Small intestine (tissue), 7 donors: ENCODE measurements around the gene LTBR. TPM values are rescaled to one million over a fixed set of nuclear protein-coding genes. Genes with fewer than 3 reads are reported as not detected.

Experiments used
- DNase-seq, 2 donors: peaks; one replicate each; pipeline versions ENCODE4 v3.0.0 to v3.0.0-alpha.2; 2013
- FAIRE-seq: peaks from 2 replicates; lab custom pipeline; 2012; peaks lifted over from hg19 to GRCh38; lab: Jason Lieb, UNC
- H3K27ac ChIP-seq, 3 donors: one replicate each; pipeline ENCODE4 v1.5.1; 2013; ENCODE audit warnings: low read length in 2 of 3, mild to moderate bottlenecking in 2 of 3, control low read depth in 1 of 3, inconsistent platforms in 1 of 3, low read depth in 1 of 3, moderate library complexity in 1 of 3
- H3K27me3 ChIP-seq, 3 donors: one replicate each; pipeline ENCODE4 v1.6.1; 2013; ENCODE audit warnings: low read length in 3 of 3, inconsistent platforms in 1 of 3; ENCODE audit not compliant: control insufficient read depth in 3 of 3, insufficient read depth in 3 of 3
- H3K36me3 ChIP-seq, 3 donors: one replicate each; pipeline ENCODE4 v1.6.1; 2013; ENCODE audit warnings: low read length in 3 of 3, inconsistent platforms in 1 of 3, low read depth in 1 of 3, mild to moderate bottlenecking in 1 of 3, moderate library complexity in 1 of 3; ENCODE audit not compliant: control insufficient read depth in 3 of 3, insufficient read depth in 2 of 3
- H3K4me1 ChIP-seq, 3 donors: one replicate each; pipeline ENCODE4 v1.6.1; 2013; ENCODE audit warnings: low read length in 2 of 3, inconsistent platforms in 1 of 3, low read depth in 1 of 3, mild to moderate bottlenecking in 1 of 3, moderate library complexity in 1 of 3; ENCODE audit not compliant: control insufficient read depth in 3 of 3, insufficient read depth in 2 of 3
- H3K4me3 ChIP-seq, 3 donors: one replicate each; pipeline ENCODE4 v1.5.1; 2013; ENCODE audit warnings: low read length in 3 of 3, control low read depth in 1 of 3, inconsistent platforms in 1 of 3, low read depth in 1 of 3, mild to moderate bottlenecking in 1 of 3, moderate library complexity in 1 of 3
- H3K9me3 ChIP-seq, 2 donors: one replicate each; pipeline ENCODE4 v1.6.1; 2013; ENCODE audit warnings: low read depth in 1 of 2, low read length in 1 of 2; ENCODE audit not compliant: control insufficient read depth in 2 of 2, insufficient read depth in 1 of 2
- whole genome bisulfite sequencing, 3 donors: extraction: QIAGEN DNeasy Blood & Tissue Kit; methylation state at CpG; one replicate each; pipeline ENCODE4 v1.1.7; 2013; 5-methylcytosine and 5-hydroxymethylcytosine counted together
- polyA plus RNA-seq, 4 donors: library from polyadenylated mRNA; stranded (reverse) in 3 of 4; unstranded in 1 of 4; fragments of 200-250 nt in 3 of 4; fragments of 120-200 nt in 1 of 4; gene quantifications; one replicate each; pipeline versions ENCODE4 v1.2.1 to v1.2.3, GENCODE V29; 2013
- donor health status: healthy with polysubstance abuse.
- donor health status: control.
- donor health status: control.
- donor health status: Bipolar disorder and iron deficiency.
- donor health status: healthy.

Gene LTBR
- polyA plus RNA-seq, 4 donors: 56.5 to 137 (median 73.2) TPM

DNA sequence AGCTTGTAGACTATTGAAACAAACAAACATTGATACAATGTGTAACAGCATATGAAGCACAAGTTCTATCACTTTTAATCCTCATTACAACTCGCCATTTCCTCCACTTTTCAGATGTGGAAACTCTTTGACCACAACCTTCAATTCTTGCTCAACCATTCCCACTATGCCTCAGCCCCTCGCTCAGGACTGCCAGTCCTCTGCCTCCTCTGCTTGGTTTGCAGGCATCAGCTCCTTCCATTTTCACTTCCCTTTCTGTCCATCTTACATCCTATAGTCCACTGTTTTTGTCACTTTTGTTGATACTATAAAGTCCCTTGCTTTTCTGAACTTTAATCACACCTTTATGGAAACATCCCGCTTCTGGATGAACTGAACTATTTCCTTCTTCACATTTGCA lies 32.6 kb downstream of the LTBR start:
- Histone ChIP-seq H3K4me3 (no peak overlapping the region), H3K27me3 (no peaks in the 10 kb centered on the region), H3K27ac (no peak overlapping the region), H3K4me1 (no peaks in the 10 kb centered on the region), H3K36me3 (no peaks in the 10 kb centered on the region), H3K9me3 (peaks cover 0 to 5% of the 10 kb centered on the region in 2 donors)
- no peak for FAIRE-seq
- DNase-seq: no peak
- 75 to 86% (median 79%) methylated on average over 3 of the region's 3 CpGs for WGBS, 3 donors

DNA sequence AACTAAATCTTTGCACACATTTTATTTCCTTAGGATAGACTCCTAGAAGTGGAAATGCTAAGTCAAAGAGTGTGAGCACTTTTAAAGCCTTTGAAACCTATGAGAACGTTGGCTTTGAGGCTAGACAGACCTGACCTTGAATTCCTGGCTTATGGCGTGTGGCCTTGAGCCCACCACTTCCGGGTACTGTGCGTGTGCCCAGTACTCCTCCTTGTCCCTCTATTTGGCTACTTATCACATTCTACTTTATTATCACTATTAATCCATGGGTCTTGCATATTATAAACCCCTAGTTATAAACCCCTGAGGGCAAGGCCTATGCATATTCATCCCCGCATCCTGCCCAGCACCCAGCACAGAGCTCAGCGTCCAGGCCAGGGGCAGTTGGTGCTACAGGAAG lies 34.8 kb downstream of the LTBR start:
- Histone ChIP-seq H3K4me3 (no peak overlapping the region), H3K27ac (no peak overlapping the region), H3K4me1 (peaks cover 0 to 2% (median 0%) of the 10 kb centered on the region in 3 donors), H3K9me3 (peaks cover 0 to 5% of the 10 kb centered on the region in 2 donors), H3K27me3 (no peaks in the 10 kb centered on the region), H3K36me3 (no peaks in the 10 kb centered on the region)
- DNase-seq: no peak
- WGBS, 3 donors: 72 to 82% (median 76%) methylated on average over 6 of the region's 6 CpGs
- FAIRE-seq: no peak

DNA sequence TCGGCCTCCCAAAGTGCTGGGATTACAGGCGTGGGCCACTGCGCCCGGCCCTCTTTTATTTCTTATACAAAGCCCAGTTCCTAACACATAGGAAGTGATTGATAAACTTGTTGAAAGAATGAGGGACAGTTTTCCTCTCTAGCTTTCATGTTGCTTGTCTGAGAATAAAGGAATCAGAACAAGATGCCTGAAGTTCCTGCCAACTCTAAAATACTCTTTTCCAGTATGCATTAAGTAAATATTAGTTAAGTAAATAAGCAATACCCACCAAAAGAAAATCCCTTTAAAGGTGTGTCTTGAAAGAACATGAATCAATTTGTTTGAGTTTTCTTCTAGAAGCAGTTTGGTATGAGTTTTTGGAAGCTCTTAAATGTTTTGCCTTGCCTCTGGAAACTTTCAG lies 36.4 kb downstream of the LTBR start:
- H3K4me1 ChIP-seq: peaks cover 0 to 2% (median 0%) of the 10 kb centered on the region in 3 donors
- H3K27ac ChIP-seq: no peak overlapping the region
- H3K36me3 ChIP-seq: no peaks in the 10 kb centered on the region
- no peak for FAIRE-seq
- 62 to 84% (median 65%) methylated on average over 4 of the region's 4 CpGs for WGBS, 3 donors
- no peaks in the 10 kb centered on the region for H3K27me3 ChIP-seq
- no peak overlapping the region for H3K4me3 ChIP-seq
- no peak for DNase-seq
- H3K9me3 ChIP-seq: peaks cover 0 to 5% of the 10 kb centered on the region in 2 donors

DNA sequence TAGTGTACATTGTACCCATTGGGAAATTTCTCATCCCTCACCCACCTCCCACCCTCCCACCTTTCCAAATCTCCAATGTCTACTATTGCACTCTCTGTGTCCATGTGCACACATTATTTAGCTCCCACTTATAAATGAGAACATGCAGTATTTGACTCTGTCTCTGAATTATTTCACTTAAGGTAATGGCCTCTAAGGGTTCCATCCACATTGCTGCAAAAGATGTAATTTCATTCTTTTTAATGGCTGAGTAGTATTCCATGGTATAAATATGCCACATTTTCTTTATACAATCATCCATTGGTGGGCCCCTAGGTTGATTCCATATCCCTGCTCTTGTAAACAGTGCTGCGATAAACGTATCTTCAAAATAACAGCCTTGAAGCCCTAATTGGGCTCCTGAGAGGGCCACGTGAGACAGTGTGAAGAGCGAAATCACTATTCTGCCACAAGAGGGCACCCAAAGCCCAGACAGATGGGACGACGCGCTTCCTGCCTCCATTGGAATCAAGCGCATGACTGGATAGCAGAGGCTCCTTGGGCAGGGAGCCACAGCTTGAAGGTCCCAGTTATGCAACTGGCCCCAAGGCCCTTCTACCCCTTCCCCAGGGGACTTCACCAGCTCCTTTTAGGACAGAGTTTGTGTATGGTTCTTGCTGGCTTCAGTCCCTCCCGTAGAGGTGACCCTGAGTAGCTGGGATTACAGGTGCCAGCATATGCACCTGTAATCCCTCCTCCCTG lies 39.5 kb downstream of the LTBR start:
- peak; percentile 94 to 95 for DNase-seq
- Histone ChIP-seq H3K4me3 (no peak overlapping the region), H3K27ac (peak overlapping the region in 1 of 3 donors; percentile 24), H3K9me3 (no peaks in the 10 kb centered on the region), H3K27me3 (no peaks in the 10 kb centered on the region), H3K4me1 (peaks cover 0 to 2% (median 0%) of the 10 kb centered on the region in 3 donors), H3K36me3 (no peaks in the 10 kb centered on the region)
- 4% methylated on average over 9 of the region's 9 CpGs for WGBS, 3 donors
- FAIRE-seq: no peak

DNA sequence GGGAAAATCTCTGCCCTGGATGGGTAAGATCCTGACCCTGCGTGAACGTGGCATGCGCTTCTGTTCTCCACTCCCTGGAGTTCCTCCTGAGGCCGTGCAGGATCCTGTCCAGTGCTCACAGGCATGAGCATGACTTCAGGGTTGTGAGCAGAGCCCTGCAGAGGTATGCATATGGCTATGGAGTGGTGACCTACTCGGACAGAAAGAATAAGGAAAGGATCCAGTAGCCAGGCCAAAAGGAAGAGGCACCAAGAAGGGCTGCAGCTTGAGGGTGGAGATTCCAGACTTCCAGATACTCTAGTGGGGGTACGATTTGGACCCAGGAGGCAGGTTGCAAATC lies 40.0 kb downstream of the LTBR start:
- H3K27me3 ChIP-seq: no peaks in the 10 kb centered on the region
- no peak overlapping the region for H3K4me3 ChIP-seq
- H3K27ac ChIP-seq: peak overlapping the region in 1 of 3 donors; percentile 24
- no peaks in the 10 kb centered on the region for H3K9me3 ChIP-seq
- peaks cover 0 to 2% (median 0%) of the 10 kb centered on the region in 3 donors for H3K4me1 ChIP-seq
- no peak for DNase-seq
- FAIRE-seq: no peak
- 30 to 59% (median 51%) methylated on average over 6 of the region's 6 CpGs for WGBS, 3 donors
- no peaks in the 10 kb centered on the region for H3K36me3 ChIP-seq

DNA sequence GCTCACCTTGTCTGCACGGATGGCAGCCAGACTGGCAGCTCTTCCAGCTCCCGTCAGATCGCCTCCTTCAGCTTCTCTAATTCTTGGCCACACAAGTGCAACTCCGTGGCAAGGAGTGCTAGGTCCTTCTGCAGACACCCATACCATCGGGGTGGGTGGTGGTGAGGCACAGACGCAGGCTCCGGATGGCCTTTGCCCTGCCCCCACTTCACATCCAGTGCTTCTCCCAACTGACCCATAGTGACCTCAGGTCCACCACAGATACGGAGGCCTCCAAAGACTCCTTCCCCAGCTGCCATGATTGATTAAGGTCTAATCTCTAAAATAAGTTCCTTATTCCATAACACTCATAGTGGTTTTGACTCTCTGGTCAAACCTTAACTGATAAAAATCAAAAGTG lies 40.9 kb downstream of the LTBR start:
- no peak for DNase-seq
- peaks cover 0 to 2% (median 0%) of the 10 kb centered on the region in 3 donors for H3K4me1 ChIP-seq
- FAIRE-seq: no peak
- H3K9me3 ChIP-seq: no peaks in the 10 kb centered on the region
- no peaks in the 10 kb centered on the region for H3K27me3 ChIP-seq
- no peaks in the 10 kb centered on the region for H3K36me3 ChIP-seq
- H3K4me3 ChIP-seq: no peak overlapping the region
- WGBS, 3 donors: 84 to 89% (median 86%) methylated on average over 7 to 8 of the region's 8 CpGs
- H3K27ac ChIP-seq: no peak overlapping the region

DNA sequence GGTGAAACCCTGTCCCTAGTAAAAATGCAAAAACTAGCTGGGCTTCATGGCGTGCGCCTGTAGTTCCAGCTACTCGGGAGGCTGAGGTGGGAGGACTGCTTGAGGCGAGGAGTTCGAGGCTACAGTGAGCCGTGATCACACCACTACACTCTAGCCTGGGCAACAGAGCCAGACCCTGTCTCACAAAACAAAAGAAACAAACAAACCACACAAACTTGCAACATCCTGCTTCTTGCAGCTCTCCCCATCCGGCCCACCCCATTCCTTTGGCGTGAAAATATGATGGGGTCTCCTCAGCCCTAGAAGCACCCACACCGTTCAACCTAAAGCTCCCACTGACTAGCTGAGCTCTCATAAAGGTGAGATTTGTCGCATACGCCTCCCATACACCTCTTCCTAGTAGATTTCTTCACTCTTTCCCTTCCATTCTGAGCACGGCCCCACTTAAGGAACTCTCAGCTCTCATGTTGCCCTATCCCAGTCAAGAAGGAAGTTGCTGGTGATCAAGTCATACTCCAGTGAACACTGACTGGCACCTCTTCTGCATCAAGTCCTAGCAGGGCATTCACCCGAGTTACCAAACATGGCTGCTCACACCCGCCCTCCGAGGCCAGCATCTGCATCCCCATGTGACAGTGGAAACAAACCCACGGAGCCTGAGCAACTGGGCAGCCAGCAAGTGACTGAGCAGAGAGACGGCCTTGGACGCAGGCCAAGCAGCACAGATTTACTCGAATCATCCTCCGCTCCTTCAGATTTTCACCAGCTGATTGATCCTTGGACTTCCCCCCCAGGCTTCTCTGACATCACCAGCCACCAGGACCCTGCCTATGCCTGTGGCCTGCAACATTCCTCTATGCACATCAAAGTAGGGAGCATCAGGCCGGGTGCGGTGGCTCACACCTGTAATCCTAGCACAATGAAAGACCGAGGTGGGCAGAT lies 41.9 kb downstream of the LTBR start:
- peak overlapping the region in 1 of 3 donors; percentile 77 for H3K27ac ChIP-seq
- no peaks in the 10 kb centered on the region for H3K36me3 ChIP-seq
- no peak overlapping the region for H3K4me3 ChIP-seq
- H3K27me3 ChIP-seq: no peaks in the 10 kb centered on the region
- FAIRE-seq (no peak), DNase-seq (peak; percentile 59 to 60)
- WGBS, 3 donors: 68 to 77% (median 70%) methylated on average over 23 of the region's 23 CpGs
- peaks cover 0 to 2% (median 0%) of the 10 kb centered on the region in 3 donors for H3K4me1 ChIP-seq
- H3K9me3 ChIP-seq: no peaks in the 10 kb centered on the region

DNA sequence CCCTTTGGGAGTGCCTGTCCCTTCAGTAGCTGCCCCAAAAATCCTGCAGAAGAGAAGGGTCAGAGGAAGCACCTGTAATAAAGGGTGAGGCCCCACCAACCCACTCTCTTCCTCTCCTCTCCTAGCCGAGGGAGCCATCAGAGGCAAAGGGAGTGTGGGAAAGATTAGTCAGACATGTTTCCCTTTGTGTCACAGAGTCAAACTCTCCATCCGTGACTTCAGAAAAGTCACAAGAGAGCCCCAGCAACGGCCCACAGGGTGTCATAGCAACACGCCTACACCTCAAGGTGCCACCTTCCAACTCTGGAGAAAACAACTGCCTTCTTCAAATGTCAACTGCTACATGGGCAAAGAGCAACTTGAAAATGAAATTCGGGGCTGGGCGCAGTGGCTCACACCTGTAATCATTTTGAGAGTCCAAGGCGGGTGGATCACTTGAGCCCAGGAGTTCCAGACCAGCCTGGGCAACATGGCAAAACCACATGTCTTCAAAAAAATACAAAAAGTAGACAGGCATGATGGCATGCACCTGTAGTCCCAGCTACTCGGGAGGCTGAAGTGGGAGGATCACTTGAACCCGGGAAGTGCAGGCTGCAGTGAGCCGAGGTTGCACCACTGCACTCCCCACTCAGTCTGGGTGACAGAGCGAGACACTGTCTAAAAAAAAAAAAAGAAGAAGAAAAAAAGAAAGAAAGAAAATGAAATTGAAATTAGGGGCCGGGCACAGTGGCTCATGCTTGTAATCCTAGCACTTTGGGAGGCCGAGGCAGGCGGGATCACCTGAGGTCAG lies 43.1 kb downstream of the LTBR start:
- Histone ChIP-seq H3K4me1 (peaks cover 0 to 2% (median 0%) of the 10 kb centered on the region in 3 donors), H3K36me3 (no peaks in the 10 kb centered on the region), H3K27ac (peak overlapping the region in 1 of 3 donors; percentile 77), H3K4me3 (no peak overlapping the region), H3K9me3 (no peaks in the 10 kb centered on the region), H3K27me3 (no peaks in the 10 kb centered on the region)
- WGBS, 3 donors: 42 to 58% (median 46%) methylated on average over 14 of the region's 14 CpGs
- DNase-seq (peak in 1 of 2 donors; percentile 37), FAIRE-seq (no peak)
